Panc1 (cell line): ENCODE measurements around the gene PHLPP1.

Experiments
- CTCF ChIP-seq: fragments of 450-650 bp; IDR thresholded peaks from 2 replicates; pipeline ENCODE4 v1.5.1; 2017; ENCODE audit warnings: mild to moderate bottlenecking
- POLR2AphosphoS5 ChIP-seq: IDR thresholded peaks from 2 replicates; pipeline ENCODE4 v1.6.1; 2012; ENCODE audit warnings: mild to moderate bottlenecking, low read depth, low read length, moderate library complexity
- REST ChIP-seq, 2 experiments: IDR thresholded peaks; 2 replicates each; pipeline ENCODE4 v1.6.1; 2011 to 2012; ENCODE audit warnings: low read depth in 2 of 2, control low read depth in 1 of 2, low read length in 1 of 2, mild to moderate bottlenecking in 1 of 2, moderate library complexity in 1 of 2; ENCODE audit not compliant: insufficient read depth in 1 of 2
- SIN3A ChIP-seq: IDR thresholded peaks from 2 replicates; pipeline ENCODE4 v1.6.1; 2012; ENCODE audit warnings: low read depth, mild to moderate bottlenecking, low read length, moderate library complexity, borderline replicate concordance; ENCODE audit not compliant: insufficient read depth

DNA sequence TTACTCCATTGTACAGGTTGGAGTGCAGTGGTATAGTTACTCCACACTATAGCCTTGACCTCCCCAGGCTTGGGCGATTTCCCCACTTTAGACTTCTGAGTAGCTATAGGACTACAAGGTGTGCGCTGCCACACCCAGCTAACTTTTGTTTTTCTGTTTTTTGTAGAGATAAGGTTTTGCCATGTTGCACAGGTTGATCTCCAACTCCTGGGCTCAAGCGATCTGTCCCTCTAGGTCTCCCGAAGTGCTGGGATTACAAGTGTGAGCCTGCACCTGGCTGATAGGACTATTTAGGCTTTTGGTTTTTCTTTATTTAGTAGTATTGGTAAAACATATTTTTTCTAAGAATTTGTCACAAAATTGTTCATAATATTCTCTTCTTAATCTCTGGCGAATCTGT, 121.7 kb downstream of the PHLPP1 start:
- no peak for TF ChIP-seq CTCF
- TF ChIP-seq REST (IDR thresholded peaks at IDR 0.05; ENCODE audit: insufficient read depth in 1 of 2, low read depth in 2 of 2, low read length in 1 of 2): no peak
- no peak for TF ChIP-seq POLR2AphosphoS5
- TF ChIP-seq SIN3A: no peak
